GM20431 (cell line): ENCODE measurements around the gene ZNF573.

Experiments used
- in situ Hi-C: fragments of 300-500 bp; cut with MseI, MboI; formaldehyde crosslinking; loops from one replicate; pipeline ENCODE4 v1.15.0; 2020; ENCODE audit warnings: low sequenced_read_pairs; ENCODE audit not compliant: unreplicated experiment

Gene ZNF573

GRCh38 chr19:37698216-37698615 lies 81.2 kb downstream of the ZNF573 start:
- in situ Hi-C loops = no loop called here

- in situ Hi-C loops = no loop called here
These were observed 84.1 kb downstream of the ZNF573 start for GRCh38 chr19:37695144-37695899.

- in situ Hi-C loops = no loop called here
These were observed 86.3 kb downstream of the ZNF573 start for GRCh38 chr19:37692956-37693620.

GRCh38 chr19:37691881-37692504 lies 87.4 kb downstream of the ZNF573 start:
- in situ Hi-C loops = no loop called here
